Measurements from ENCODE around the gene NCEH1. TPM values are rescaled to one million over a fixed set of nuclear protein-coding genes. Genes with fewer than 3 reads are reported as not detected.

The NCEH1 gene
- total RNA-seq, 1 experiment from 2014 or later, result 24.8 TPM

DNA sequence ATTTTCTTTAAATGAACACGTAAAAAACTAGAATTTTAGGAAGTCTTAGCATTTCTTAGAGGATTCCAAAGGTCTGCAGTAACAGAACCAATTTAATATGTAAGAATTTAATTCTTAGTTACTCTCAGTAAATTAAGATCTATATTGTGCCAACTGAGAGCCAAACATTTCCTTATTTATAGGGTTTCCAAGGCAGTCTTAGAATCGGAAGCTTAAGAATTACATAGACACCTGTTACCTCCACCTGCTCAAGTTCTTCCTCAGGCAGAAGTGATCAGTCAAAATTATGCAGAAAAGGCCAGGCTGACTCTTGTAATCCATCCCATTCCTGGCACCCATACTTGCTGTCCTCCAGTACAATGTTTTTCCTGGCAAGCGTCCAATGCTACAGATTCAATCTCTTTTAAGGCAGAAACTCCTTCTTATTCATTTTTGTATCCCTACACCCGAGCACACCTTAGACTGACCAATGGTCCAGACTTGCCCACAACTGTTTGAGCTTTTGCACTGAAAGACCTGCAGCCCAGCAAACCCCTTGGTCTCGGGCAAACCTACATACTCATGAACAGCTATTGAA is 64.3 kb downstream of the NCEH1 start:
- DNase-seq (ENCODE audit: low read depth), result peak; percentile 73

DNA sequence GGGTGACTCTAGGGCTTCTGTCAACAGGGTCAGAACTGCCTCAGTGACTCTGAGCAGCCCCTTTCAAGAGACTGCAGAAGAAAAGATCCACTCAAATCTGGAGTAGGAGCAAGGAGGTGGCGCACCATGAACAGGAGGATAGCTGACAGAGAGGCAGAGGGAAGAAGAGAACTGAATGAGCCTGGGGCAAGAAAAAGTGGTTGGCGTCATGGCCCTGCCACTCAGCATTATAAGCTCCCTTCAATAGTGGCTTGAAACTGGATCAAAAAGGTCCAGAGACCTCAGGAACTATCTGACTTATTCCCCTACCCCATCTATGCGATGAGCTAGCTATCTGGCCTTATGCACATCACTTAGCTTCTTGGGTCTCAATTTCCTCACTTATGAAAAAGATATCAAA is 66.6 kb downstream of the NCEH1 start:
- no peak for DNase-seq (ENCODE audit: low read depth)

DNA sequence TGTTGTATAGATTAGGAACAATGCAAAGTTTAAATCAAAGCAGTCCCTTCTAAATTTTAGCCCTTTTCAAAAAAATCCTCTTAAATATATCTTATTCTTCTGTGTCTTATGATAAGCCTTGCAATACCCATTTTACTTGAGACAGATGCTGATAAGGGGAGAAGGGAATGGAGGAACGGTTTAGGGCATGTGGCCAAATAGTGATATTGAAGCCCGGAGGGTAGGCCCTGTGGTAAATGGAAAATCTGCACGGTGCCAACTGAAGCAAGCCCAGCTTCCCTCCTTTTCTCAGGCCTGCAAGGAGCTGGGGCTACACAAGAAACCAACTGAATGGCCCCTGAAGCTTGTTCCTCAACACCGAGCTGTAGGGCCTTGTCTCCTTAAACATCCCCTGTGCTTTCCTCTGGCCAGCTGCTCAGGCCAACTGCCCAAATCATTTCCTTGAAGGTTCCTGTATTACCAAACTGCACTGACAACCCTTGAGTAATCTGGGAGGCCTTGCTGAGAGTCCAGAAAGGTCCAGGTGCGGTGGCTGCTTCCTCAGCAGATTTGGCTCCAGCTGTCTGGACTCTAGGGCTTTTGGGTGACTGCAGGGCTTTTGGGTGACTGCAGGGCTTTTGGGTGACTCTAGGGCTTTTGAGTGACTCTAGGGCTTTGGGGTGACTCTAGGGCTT is 67.2 kb downstream of the NCEH1 start:
- no peak for DNase-seq (ENCODE audit: low read depth)

DNA sequence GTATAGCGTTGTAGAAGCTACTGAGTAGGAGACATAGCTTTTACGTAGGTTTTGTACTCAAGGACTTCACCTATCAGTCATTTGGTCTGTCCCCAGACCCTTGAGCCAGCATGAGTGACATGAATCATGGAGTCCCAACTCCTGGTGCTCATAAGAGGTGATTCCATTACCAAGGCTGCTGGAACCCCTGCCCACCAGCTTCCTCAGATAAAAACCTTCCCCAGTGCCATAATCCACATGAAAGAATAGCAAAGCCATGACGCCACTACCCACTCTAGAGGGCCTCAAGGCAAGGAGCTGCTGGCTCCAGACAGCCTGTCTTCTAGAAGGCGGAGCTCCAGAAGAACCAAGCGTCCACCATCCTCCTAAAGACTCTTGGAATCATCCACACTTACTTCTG is 69.6 kb downstream of the NCEH1 start:
- DNase-seq (ENCODE audit: low read depth), result no peak

DNA sequence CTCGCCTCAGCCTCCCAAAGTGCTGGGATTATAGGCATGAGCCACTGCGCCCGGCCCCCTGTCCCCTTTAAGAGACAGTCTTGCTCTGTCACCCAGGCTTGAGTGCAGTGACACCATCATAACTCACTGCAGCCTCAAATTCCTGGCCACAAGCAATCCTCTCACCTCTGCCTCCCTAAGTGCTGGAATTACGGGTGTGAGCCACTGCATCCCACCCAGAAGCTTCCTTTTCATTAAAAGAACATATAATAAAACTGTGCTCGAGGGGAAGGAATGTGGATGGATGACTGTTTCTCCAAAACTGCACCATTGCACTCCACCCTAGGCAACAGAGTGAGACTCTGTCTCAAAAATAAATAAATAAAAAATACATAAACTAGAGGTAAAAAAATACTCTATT is 70.1 kb downstream of the NCEH1 start:
- no peak for DNase-seq (ENCODE audit: low read depth)

DNA sequence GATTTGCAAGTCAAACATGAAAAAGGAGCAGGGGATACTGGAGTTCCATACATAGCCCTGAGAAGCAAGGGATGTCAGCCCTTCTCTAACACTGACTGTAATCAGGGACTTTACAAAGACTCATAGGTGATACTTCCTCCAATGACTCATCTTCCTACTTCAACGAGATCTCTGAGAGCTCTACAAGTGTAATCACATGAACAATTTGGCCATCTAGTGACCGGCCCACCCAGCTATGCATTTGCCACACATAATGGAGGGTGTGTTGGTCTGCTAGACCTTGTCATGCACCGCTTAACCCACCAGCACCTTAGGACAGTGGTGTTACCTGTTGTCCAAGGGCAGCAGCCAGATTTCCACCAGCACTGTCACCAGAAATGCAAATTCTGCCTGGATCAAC is 75.3 kb downstream of the NCEH1 start:
- peak; percentile 65 for DNase-seq (ENCODE audit: low read depth)

GRCh38 chr3:172634948-172635347 is 75.9 kb downstream of the NCEH1 start:
- DNase-seq (ENCODE audit: low read depth), result no peak

DNA sequence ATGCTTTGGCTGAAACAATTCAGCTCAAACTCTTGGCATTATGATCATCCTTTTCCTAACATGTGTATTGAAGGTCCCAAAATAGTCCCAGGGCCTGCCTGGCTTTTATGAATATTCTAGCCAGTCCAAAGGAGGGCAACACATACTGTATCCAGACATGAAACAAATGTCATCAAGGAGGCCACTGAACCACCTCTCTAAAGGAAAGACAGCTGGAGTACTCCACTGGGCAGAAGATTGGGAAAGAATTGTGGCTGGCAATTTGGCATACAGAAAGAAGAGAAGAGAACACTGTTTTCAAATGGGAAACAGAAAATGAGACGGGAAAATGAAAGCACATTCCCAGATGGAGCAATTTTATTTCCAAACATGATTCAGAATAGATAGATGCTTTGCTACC is 80.6 kb downstream of the NCEH1 start:
- DNase-seq (ENCODE audit: low read depth), result no peak

DNA sequence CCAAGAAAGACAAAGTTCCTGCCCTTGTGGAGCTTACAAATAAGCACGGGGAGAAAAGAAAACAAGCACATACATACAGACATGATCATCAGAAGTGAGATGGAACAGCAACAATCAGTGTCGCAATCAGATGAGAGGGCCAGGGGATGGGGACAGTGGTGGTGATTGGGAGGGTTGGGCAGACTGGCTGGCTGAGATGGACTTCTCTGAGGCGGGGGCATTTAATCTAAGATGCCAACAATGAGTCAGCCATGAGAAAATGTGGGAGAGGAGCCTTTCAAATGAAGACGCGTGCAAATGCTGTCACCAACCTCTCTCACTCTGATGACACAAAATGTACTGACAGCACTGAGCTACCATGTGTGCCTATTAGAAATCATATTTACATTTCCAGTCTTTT is 81.4 kb downstream of the NCEH1 start:
- DNase-seq (ENCODE audit: low read depth), result peak; percentile 39

DNA sequence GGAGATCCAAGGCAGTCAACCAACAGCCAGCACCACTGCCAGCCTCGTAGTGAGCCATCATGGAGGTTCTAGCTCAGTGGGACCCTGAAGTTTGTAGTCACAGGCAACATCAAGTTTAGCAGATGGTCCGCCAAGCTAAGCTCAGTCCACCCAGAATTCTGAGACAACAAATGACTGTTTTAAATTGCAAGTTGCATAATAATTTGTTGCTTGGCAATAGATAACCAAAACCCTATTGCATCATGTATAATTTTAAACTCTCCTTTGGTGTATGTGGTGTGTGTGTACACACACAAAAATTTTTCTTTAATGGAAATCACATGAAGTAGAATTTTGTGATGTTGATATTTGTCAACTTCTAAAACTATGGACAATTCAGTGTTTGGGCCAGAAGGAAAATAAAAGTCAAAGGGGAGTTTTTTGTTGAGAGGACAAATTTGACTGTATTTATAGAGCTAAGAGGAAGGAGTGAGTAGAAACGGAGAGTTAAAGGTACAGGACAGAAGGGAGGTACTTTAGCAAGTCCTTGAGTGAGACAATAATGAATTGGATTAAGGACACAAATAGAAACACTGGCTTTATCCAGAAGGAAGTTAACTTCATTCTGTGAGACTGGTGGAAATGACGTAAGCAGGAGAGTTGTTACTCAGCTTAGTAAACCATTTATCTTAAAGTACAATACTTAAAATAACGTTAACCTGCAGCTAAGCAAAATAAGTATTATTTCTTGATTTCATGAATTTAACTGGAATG is 83.6 kb downstream of the NCEH1 start:
- peak; percentile 27 for DNase-seq (ENCODE audit: low read depth)

DNA sequence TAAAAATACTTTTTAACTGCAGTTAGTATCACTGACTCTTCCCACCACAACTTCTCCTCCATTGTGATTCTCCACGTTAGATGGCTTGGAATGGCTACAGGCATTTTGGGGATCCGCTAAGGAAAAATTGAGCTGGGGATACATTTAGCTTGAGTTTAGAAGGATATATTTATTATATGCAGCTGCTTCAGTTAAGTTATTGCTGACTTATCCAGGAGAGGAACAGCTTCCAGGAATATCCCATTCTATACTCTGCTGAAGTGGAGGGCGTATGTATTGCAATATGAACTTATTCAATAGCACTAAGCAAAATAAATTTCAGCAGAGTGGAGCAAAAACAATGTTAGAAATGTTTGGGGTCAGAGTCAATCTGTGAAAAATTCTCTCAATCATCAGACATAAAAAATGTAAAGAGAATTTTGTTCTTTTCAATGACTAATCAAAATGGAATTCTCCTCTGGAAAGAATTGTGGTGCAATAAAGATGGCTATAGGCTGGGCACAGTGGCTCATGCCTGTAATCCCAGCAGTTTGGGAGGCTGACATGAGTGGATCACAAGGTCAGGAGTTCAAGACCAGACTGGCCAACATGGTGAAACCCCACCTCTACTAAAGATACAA is 84.7 kb downstream of the NCEH1 start:
- DNase-seq (ENCODE audit: low read depth), result peak; percentile 68

- no peak for DNase-seq (ENCODE audit: low read depth)
Measured at GRCh38 chr3:172625404-172625803, 85.5 kb downstream of the NCEH1 start.

- DNase-seq (ENCODE audit: low read depth), result no peak
Measured at GRCh38 chr3:172624999-172625398, 85.9 kb downstream of the NCEH1 start.

- DNase-seq (ENCODE audit: low read depth), result peak; percentile 58
Measured at GRCh38 chr3:172622916-172623700, 87.8 kb downstream of the NCEH1 start.

DNA sequence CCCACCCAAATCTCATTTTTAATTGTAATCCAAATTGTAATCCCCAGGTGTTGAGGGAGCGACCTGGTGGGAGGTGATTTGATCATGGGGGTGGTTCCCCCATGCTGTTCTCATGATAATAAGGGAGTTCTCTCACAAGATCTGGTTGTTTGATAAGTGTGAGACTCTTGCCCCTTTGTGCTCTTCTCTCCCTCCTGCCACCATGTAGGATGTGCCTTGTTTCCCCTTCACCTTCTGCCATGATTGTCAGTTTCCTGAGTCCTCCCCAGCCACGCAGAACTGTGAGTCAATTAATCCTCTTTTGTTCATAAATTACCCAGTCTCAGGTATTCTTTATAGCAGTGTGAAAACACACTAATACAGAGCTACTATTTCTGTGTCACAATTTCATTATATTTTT is 88.7 kb downstream of the NCEH1 start:
- no peak for DNase-seq (ENCODE audit: low read depth)

DNA sequence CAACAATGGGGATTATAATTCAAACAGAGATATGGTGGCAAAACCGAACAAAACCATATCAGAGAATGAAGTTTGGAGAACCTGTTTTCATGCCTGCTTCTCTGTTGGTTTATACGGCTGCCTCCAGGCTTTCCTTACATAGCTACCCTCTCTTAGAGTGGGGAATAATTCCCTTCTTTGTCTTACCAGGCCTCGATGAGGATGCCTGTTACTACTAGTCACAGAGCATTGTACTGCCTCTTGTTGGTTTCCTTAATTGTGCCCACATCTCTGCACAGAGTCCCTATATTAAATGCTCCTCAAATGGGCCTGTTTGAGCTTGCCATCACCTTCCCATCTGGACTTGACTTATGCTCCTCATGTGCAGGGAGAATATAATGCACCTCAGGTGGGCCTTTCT is 92.9 kb downstream of the NCEH1 start:
- DNase-seq (ENCODE audit: low read depth), result no peak

GRCh38 chr3:172617013-172617706 is 93.7 kb downstream of the NCEH1 start:
- no peak for DNase-seq (ENCODE audit: low read depth)

DNA sequence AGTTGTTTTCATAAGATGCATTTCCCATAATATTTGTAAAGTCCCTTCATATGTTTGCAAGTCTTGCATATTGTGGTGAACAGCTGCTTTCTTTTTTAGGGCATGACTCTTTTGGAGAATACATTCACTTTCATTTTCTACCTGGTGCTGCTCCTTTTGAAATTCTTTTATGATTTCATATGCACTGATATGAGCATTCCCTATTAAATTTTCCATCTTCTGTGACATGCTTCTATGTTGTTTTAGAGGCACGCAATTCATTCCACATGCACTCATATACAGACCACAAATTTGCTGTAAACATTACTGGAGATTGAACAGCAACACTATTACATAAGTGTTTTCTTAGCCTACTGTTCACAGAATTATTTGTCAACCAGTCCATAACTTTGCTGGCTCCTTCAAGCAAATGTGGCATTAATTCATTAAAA is 94.8 kb downstream of the NCEH1 start:
- DNase-seq (ENCODE audit: low read depth), result no peak

DNA sequence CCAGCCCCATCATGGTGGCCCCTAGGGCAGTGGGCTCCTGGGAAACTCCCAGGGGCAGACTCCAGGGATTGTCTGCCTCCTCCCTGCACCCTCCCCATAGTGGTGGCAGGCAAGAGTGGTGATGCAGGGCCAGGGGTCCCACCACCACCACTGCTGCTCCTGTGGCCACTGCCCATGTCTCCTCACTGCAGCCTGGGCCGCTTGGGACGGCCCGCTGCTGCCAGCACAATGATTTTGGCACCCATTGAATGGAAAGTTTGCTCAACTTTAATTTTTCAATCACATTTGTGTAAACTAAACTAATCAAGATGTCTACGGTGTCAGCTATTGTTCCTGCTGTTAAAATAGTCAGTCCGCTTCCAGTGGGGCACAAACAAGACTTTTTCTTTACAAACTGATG is 95.6 kb downstream of the NCEH1 start:
- no peak for DNase-seq (ENCODE audit: low read depth)

DNA sequence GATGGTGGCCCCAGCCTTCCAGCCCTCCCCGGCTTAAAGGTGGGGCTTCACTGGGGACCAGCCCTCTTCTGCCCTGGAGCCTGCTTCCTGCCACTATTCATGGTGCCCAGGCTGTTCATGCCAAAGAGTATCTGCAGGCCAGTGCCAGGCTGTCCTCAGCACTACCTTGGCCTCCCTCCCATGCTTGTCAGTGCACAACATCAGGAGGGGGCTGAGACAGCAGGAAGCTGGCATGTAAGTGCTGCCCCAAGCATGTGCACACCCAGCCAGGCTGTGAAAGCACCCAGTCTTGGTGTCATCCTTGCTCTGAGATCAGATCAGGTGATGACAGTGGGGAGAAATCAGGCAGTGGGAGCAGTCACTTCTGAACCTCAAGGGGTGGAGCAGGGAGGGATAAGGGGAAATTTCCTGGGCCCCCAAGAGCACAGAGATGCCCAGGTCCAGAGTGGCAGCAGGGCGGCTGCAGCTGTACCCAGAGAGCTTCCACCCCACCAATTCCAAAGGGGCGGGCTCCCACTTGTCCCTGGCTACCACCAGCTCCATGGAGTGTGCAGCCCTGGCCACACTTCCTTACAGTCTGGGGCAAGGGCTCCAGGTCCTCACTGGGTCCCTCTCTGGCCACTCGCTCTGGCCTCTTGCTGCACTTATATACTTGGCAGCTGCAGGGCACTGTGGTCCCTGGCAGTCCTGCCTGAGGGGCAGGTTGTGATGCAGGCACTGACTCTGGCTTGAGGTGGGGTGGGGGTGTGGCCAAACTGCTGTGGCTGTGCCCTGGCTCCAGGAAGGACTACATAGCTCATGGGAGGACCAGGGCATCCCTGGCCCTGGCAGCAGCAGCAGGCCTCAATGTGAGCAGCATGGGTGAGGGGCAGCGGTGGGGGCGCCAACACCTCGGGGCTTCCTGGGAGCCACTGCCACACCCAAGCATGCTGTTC is 96.3 kb downstream of the NCEH1 start:
- DNase-seq (ENCODE audit: low read depth), result no peak
